ENCODE results near the gene ISCA2. TPM values are rescaled to one million over a fixed set of nuclear protein-coding genes. Genes with fewer than 3 reads are reported as not detected.

The ISCA2 gene
- total RNA-seq, 1 experiment from 2014 or later, result 37.5 TPM

DNA sequence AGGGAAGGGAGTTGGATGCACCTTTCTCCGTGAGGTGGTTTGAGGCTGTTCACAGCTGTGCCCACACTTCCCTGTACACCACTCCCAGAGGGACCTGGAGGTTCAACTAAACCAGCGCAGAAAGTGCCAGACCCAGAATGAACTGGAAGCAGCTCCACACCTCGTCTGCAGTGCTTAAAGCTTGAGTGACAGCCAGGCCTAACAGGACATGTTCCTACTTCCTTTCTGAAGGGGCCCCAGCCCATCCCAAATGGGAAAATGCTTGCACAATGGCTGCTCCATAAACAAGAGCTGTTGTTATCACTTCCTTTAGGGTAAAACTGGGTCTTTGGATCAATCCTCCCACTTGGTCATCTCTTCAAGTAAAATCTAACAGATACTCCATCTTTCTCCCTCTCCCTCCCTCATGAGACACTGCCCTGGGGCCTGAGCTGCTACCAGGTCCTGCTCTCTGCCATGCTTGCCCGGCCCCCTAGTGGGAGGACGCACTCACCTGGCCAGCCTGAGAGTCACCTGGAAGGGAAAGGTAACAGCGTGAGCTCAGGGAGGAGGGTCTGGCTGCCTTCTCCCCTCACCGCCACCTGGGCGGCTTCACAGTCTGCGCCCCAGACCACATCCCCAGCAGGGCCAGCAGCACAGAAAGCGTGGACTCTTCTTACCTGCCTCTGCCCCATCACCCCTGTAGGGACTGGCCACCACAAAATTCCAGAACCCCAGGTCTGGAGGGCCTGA is 33.5 kb downstream of the ISCA2 start:
- Histone ChIP-seq H3K27ac (ENCODE audit: insufficient read length, low read depth, low read length) (no peak overlapping the region), H4K91ac (ENCODE audit: insufficient read length, low read depth, low read length) (no peak overlapping the region), H4K20me1 (ENCODE audit: control insufficient read depth, insufficient read depth, insufficient read length) (no peaks in the 10 kb centered on the region), H3K4ac (ENCODE audit: low read depth, low read length) (no peak overlapping the region), H3K23ac (ENCODE audit: insufficient read length, low read depth, low read length) (no peak overlapping the region), H3K23me2 (ENCODE audit: insufficient read length, low read depth, low read length, poor library complexity, severe bottlenecking) (no peaks in the 10 kb centered on the region), H3K18ac (ENCODE audit: insufficient read length, low read depth, low read length) (no peak overlapping the region), H2BK12ac (ENCODE audit: insufficient read length, low read depth, low read length) (no peak overlapping the region), H3K79me2 (ENCODE audit: insufficient read depth, low read length) (no peaks in the 10 kb centered on the region), H3K4me2 (ENCODE audit: insufficient read depth, insufficient read length, low read length) (no peak overlapping the region), H4K5ac (ENCODE audit: insufficient read length, low read depth, low read length) (no peak overlapping the region), H2AK5ac (ENCODE audit: insufficient read length, low read length) (no peak overlapping the region), H2AFZ (ENCODE audit: low read length) (no peak overlapping the region), H2BK120ac (ENCODE audit: low read depth, low read length, poor library complexity, severe bottlenecking) (no peak overlapping the region), H3K4me1 (ENCODE audit: insufficient read depth, low read length) (no peaks in the 10 kb centered on the region), H4K8ac (replicated peaks; ENCODE audit: insufficient read length, low read depth, low read length) (no peak overlapping the region), H3K27me3 (ENCODE audit: insufficient read depth, low read length) (no peaks in the 10 kb centered on the region), H3K14ac (ENCODE audit: insufficient read depth, low read length) (peak overlapping the region; percentile 10; the same call in 1 of the 2 replicates), H2BK15ac (ENCODE audit: low read depth, low read length) (no peak overlapping the region), H3K56ac (ENCODE audit: insufficient read length, low read depth, low read length) (no peak overlapping the region), H2BK5ac (ENCODE audit: insufficient read length, low read length) (no peak overlapping the region), H3T11ph (ENCODE audit: low read length) (no peak overlapping the region), H2BK20ac (ENCODE audit: low read depth, low read length, poor library complexity, severe bottlenecking) (no peak overlapping the region), H3K79me1 (ENCODE audit: insufficient read depth, low read depth, low read length, poor library complexity, severe bottlenecking) (no peaks in the 10 kb centered on the region), H3K9me3 (ENCODE audit: control insufficient read depth, low read depth, low read length) (no peaks in the 10 kb centered on the region), H3K9ac (ENCODE audit: extremely low read depth, insufficient read length, low read length) (no peak overlapping the region)
- peaks cover 17 to 32% of the 10 kb centered on the region in 2 experiments for H3K4me1 Mint-ChIP-seq
- peak; percentile 66 for DNase-seq
- H3K4me3 Mint-ChIP-seq, result no peak overlapping the region
- TF ChIP-seq, protein P1, sequence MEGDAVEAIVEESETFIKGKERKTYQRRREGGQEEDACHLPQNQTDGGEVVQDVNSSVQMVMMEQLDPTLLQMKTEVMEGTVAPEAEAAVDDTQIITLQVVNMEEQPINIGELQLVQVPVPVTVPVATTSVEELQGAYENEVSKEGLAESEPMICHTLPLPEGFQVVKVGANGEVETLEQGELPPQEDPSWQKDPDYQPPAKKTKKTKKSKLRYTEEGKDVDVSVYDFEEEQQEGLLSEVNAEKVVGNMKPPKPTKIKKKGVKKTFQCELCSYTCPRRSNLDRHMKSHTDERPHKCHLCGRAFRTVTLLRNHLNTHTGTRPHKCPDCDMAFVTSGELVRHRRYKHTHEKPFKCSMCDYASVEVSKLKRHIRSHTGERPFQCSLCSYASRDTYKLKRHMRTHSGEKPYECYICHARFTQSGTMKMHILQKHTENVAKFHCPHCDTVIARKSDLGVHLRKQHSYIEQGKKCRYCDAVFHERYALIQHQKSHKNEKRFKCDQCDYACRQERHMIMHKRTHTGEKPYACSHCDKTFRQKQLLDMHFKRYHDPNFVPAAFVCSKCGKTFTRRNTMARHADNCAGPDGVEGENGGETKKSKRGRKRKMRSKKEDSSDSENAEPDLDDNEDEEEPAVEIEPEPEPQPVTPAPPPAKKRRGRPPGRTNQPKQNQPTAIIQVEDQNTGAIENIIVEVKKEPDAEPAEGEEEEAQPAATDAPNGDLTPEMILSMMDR (conservative IDR thresholded peaks at IDR 0.05), result peak; percentile 42; the same call in 2 of the 3 replicates
- H3K36me3 Mint-ChIP-seq (ENCODE audit: insufficient read depth in 1 of 3, low read depth in 3 of 3), result no peaks in the 10 kb centered on the region
- H3K9me3 Mint-ChIP-seq, result no peaks in the 10 kb centered on the region
- no peak overlapping the region for H3K27ac Mint-ChIP-seq
- peaks cover 6% of the 10 kb centered on the region for H3K27me3 Mint-ChIP-seq (ENCODE audit: low read depth)
- WGBS (ENCODE audit: extremely low coverage, insufficient read length, low lambda C conversion rate), result no CpG with 5 or more reads among the region's 10 CpGs
